Large intestine (tissue), 3 donors: ENCODE measurements around the gene VPS26B. TPM values are rescaled to one million over a fixed set of nuclear protein-coding genes. Genes with fewer than 3 reads are reported as not detected.

Experiments
- DNase-seq, 2 donors: peaks; one replicate each; pipeline versions ENCODE4 v3.0.0 to v3.0.0-alpha.2; 2013
- H3K27ac ChIP-seq: one replicate; pipeline ENCODE4 v1.5.1; 2013; ENCODE audit warnings: low read length
- H3K27me3 ChIP-seq: 2 replicates; pipeline ENCODE4 v1.6.1; 2013; ENCODE audit warnings: low read length; ENCODE audit not compliant: control insufficient read depth, insufficient read depth
- H3K36me3 ChIP-seq: 2 replicates; pipeline ENCODE4 v1.6.1; 2013; ENCODE audit warnings: low read length; ENCODE audit not compliant: control insufficient read depth, insufficient read depth
- H3K4me1 ChIP-seq: one replicate; pipeline ENCODE4 v1.6.1; 2013; ENCODE audit warnings: low read length; ENCODE audit not compliant: control insufficient read depth, insufficient read depth
- H3K4me3 ChIP-seq: one replicate; pipeline ENCODE4 v1.5.1; 2013; ENCODE audit warnings: low read length
- H3K9me3 ChIP-seq: one replicate; pipeline ENCODE4 v1.6.1; 2013; ENCODE audit warnings: mild to moderate bottlenecking, low read depth, low read length, moderate library complexity; ENCODE audit not compliant: control insufficient read depth
- WGBS: methylation state at CpG from one replicate; pipeline ENCODE4 v1.1.5; 2013; ENCODE audit warnings: low lambda C conversion rate; ENCODE audit not compliant: insufficient coverage; 5-methylcytosine and 5-hydroxymethylcytosine counted together
- polyA plus RNA-seq: library from polyadenylated mRNA; unstranded; fragments of 120-200 nt; gene quantifications from one replicate; pipeline ENCODE4 v1.2.1, GENCODE V29; 2013

Gene VPS26B
- polyA plus RNA-seq, 1 donor = 49.7 TPM

DNA sequence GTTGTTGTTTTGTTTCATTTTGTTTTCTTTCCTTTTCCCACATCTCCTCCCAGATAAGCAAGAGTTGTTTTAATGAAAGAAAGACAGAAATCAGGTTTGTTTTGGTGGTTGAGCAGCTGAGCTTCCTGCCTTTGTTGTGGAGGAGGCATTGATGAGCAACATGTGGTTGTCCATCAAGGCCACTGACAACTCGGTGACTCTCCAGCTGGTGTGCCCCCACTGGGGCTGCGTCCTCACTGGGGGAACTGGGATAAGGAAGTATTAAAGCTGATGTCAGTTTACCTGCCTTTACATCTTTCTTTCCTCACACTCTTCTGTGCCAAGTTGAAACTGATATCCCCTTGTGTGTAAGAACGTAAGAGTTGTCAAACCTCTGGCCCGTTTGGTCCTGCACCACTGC is 5.9 kb downstream of the VPS26B start:
- DNase-seq = no peak
- H3K27me3 ChIP-seq = no peaks in the 10 kb centered on the region
- H3K4me1 ChIP-seq = no peaks in the 10 kb centered on the region
- no peaks in the 10 kb centered on the region for H3K9me3 ChIP-seq
- WGBS = no CpG with 5 or more reads among the region's 4 CpGs
- H3K27ac ChIP-seq = no peak overlapping the region
- peaks cover 26% of the 10 kb centered on the region for H3K36me3 ChIP-seq
- no peak overlapping the region for H3K4me3 ChIP-seq

- WGBS = no CpG with 5 or more reads among the region's 10 CpGs
These were observed 7.6 kb downstream of the VPS26B start for GRCh38 chr11:134231958-134232659.

GRCh38 chr11:134233729-134234179 is 9.3 kb downstream of the VPS26B start:
- no peak for DNase-seq
- no peaks in the 10 kb centered on the region for H3K4me1 ChIP-seq
- H3K9me3 ChIP-seq = no peaks in the 10 kb centered on the region
- no peak overlapping the region for H3K27ac ChIP-seq
- H3K27me3 ChIP-seq = no peaks in the 10 kb centered on the region
- WGBS = no CpG with 5 or more reads among the region's 4 CpGs
- peaks cover 35% of the 10 kb centered on the region for H3K36me3 ChIP-seq
- H3K4me3 ChIP-seq = no peak overlapping the region

More at GRCh38 chr11:134231958-134232659, 7.6 kb downstream of the VPS26B start:
- Histone ChIP-seq H3K27me3 (no peaks in the 10 kb centered on the region), H3K9me3 (no peaks in the 10 kb centered on the region), H3K4me1 (no peaks in the 10 kb centered on the region), H3K4me3 (no peak overlapping the region), H3K36me3 (peaks cover 32% of the 10 kb centered on the region), H3K27ac (no peak overlapping the region)
- DNase-seq = no peak

GRCh38 chr11:134235399-134235798 is 10.9 kb downstream of the VPS26B start:
- 60% methylated on average over 1 of the region's 3 CpGs for WGBS
- Histone ChIP-seq H3K27me3 (no peaks in the 10 kb centered on the region), H3K9me3 (no peaks in the 10 kb centered on the region), H3K4me1 (no peaks in the 10 kb centered on the region), H3K4me3 (no peak overlapping the region), H3K27ac (no peak overlapping the region), H3K36me3 (peaks cover 47% of the 10 kb centered on the region)
- DNase-seq = no peak

DNA sequence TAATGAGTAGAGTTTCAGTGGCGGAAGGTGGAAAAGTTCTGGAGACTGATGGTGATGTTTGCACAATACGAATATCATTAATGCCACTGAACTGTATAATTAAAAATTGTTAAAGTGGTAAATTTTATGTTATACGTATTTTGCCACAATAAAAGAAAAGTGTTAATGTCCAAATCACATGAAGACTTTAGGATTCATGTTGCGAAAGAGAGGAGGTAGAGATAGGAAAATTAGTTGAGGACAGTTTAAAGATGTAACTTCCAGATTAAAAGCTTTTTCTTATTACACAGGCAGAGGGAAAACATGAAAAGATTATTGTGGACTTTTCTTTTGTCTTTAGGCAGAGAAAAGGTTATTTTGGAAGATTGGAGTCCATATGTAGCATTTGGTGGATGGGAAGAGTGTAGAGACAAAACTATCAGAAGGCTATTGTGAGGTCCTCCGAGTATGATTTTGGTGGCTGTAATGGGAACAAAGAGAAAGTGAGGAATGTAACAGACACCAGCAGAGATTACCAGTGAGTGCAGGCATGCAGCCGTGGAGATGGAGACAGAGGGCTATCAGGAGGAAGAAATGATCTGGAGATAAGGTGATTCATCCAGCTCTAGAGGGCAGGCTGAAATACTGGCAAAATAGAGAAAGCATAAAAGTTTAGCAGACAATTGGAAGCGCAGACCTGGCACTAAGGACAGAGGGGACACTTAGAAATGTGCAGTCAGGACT is 12.5 kb downstream of the VPS26B start:
- Histone ChIP-seq H3K36me3 (peaks cover 54% of the 10 kb centered on the region), H3K9me3 (no peaks in the 10 kb centered on the region), H3K4me1 (no peaks in the 10 kb centered on the region), H3K4me3 (no peak overlapping the region), H3K27ac (no peak overlapping the region), H3K27me3 (no peaks in the 10 kb centered on the region)
- no peak for DNase-seq
- 94% methylated on average over 2 of the region's 7 CpGs for WGBS

- H3K27ac ChIP-seq = no peak overlapping the region
- H3K4me1 ChIP-seq = no peaks in the 10 kb centered on the region
- WGBS = no CpG with 5 or more reads among the region's 11 CpGs
- H3K9me3 ChIP-seq = no peaks in the 10 kb centered on the region
- peaks cover 57% of the 10 kb centered on the region for H3K36me3 ChIP-seq
- no peak for DNase-seq
- no peak overlapping the region for H3K4me3 ChIP-seq
- H3K27me3 ChIP-seq = no peaks in the 10 kb centered on the region
These were observed 13.1 kb downstream of the VPS26B start for GRCh38 chr11:134237557-134237922.

- 100% methylated on average over 2 of the region's 5 CpGs for WGBS
- H3K9me3 ChIP-seq = no peaks in the 10 kb centered on the region
- no peak overlapping the region for H3K27ac ChIP-seq
- DNase-seq = no peak
- H3K4me3 ChIP-seq = no peak overlapping the region
- no peaks in the 10 kb centered on the region for H3K27me3 ChIP-seq
- H3K36me3 ChIP-seq = peaks cover 69% of the 10 kb centered on the region
- H3K4me1 ChIP-seq = no peaks in the 10 kb centered on the region
These were observed 14.5 kb downstream of the VPS26B start for GRCh38 chr11:134238956-134239355.

DNA sequence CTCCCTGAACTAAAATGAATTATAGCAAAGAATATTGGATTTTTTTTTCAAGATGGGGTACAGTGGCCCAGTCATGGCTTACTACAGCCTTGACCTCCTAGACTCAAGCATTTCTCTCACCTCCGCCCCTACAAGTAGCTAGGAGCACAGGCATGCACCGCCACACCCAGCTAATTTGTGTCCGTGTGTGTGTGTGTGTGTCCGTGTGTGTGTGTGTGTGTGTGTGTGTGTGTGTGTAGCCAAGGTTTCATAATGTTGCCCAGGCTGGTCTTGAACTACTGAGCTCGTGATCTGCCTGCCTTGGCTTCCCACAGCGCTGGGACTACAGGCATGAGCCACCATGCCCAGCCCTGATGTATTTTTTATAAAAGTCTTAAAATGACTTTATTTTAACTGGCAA is 16.1 kb downstream of the VPS26B start:
- Histone ChIP-seq H3K9me3 (no peaks in the 10 kb centered on the region), H3K4me1 (no peaks in the 10 kb centered on the region), H3K4me3 (no peak overlapping the region), H3K27ac (no peak overlapping the region), H3K27me3 (no peaks in the 10 kb centered on the region), H3K36me3 (peaks cover 77% of the 10 kb centered on the region)
- WGBS = no CpG with 5 or more reads among the region's 6 CpGs
- DNase-seq = no peak

DNA sequence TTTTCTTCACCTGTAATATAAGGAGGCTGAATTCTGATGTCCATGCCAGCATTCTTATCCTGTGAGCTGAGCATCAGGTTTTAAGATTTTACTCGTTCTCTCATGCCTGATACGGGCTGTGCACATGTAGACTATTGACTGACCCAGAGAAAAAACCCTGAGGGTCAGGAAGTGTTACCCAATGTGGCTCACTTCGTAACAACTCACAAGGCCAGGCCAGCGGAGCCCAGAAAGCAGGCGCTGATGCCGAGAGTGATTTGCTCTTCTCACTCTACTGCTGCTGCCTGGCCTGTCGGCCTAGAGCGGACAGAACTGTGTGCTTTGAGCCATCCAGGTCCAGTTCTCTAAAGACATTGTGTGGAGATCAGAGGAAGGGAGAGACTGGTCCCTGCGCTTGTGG is 17.9 kb downstream of the VPS26B start:
- H3K27me3 ChIP-seq = no peaks in the 10 kb centered on the region
- H3K36me3 ChIP-seq = peaks cover 85% of the 10 kb centered on the region
- 100% methylated on average over 1 of the region's 9 CpGs for WGBS
- no peak overlapping the region for H3K4me3 ChIP-seq
- no peaks in the 10 kb centered on the region for H3K4me1 ChIP-seq
- no peaks in the 10 kb centered on the region for H3K9me3 ChIP-seq
- no peak for DNase-seq
- H3K27ac ChIP-seq = no peak overlapping the region

- H3K27ac ChIP-seq = no peak overlapping the region
- WGBS = no CpG with 5 or more reads among the region's 4 CpGs
- no peak for DNase-seq
- H3K4me3 ChIP-seq = no peak overlapping the region
- peaks cover 96% of the 10 kb centered on the region for H3K36me3 ChIP-seq
- no peaks in the 10 kb centered on the region for H3K9me3 ChIP-seq
- no peaks in the 10 kb centered on the region for H3K4me1 ChIP-seq
- H3K27me3 ChIP-seq = no peaks in the 10 kb centered on the region
These were observed 19.4 kb downstream of the VPS26B start for GRCh38 chr11:134243913-134244312.
